Kidney (tissue), 14 donors: ENCODE measurements around the gene CKAP2L. TPM values are rescaled to one million over a fixed set of nuclear protein-coding genes. Genes with fewer than 3 reads are reported as not detected.

Experiments
- DNase-seq, 5 donors: peaks; one replicate each; pipeline ENCODE4 v3.0.0-alpha.2; 2013 to 2020
- FAIRE-seq: peaks from 2 replicates; lab custom pipeline; 2012; peaks lifted over from hg19 to GRCh38; lab: Jason Lieb, UNC
- H3K27ac ChIP-seq, 2 donors: one replicate each; pipeline ENCODE4 v1.7.0; 2013; ENCODE audit warnings: low read depth in 2 of 2, low read length in 2 of 2, inconsistent platforms in 1 of 2
- H3K27me3 ChIP-seq: one replicate; pipeline ENCODE4 v1.7.1; 2013; ENCODE audit warnings: low read length, inconsistent platforms; ENCODE audit not compliant: control insufficient read depth, insufficient read depth
- H3K36me3 ChIP-seq, 3 donors: one replicate each; pipeline versions ENCODE4 v1.7.0 to v1.7.1; 2013; ENCODE audit warnings: low read length in 3 of 3, control low read depth in 1 of 3, inconsistent platforms in 1 of 3; ENCODE audit not compliant: insufficient read depth in 3 of 3, control insufficient read depth in 2 of 3
- H3K4me1 ChIP-seq, 3 donors: one replicate each; pipeline versions ENCODE4 v1.7.0 to v1.7.1; 2013; ENCODE audit warnings: low read length in 3 of 3, inconsistent platforms in 1 of 3, low read depth in 1 of 3; ENCODE audit not compliant: control insufficient read depth in 2 of 3, insufficient read depth in 2 of 3
- H3K4me3 ChIP-seq, 3 donors: one replicate each; pipeline versions ENCODE4 v1.7.0 to v1.8.1; 2013; ENCODE audit warnings: low read length in 3 of 3, control low read depth in 1 of 3, inconsistent platforms in 1 of 3
- H3K9ac ChIP-seq, 3 donors: one replicate each; pipeline versions ENCODE4 v1.7.0 to v1.7.1; 2013; ENCODE audit warnings: low read length in 3 of 3, control low read depth in 1 of 3, inconsistent platforms in 1 of 3
- H3K9me3 ChIP-seq, 3 donors: one replicate each; pipeline versions ENCODE4 v1.7.0 to v1.7.1; 2013; ENCODE audit warnings: low read length in 3 of 3, control low read depth in 1 of 3, inconsistent platforms in 1 of 3; ENCODE audit not compliant: control insufficient read depth in 2 of 3, insufficient read depth in 1 of 3
- CTCF ChIP-seq: IDR thresholded peaks from 3 replicates; pipeline ENCODE4 v1.5.1; 2012; ENCODE audit warnings: mild to moderate bottlenecking, moderate library complexity, borderline replicate concordance; ENCODE audit not compliant: insufficient read depth; ENCODE audit errors: extremely low read depth
- intact Hi-C: fragments of 100-400 bp; cut with DNase I; formaldehyde crosslinking; loops from one replicate; pipeline ENCODE4 v1.11.1; 2022
- polyA plus RNA-seq: library from polyadenylated mRNA; stranded (reverse); fragments of 350-450 nt; fragmentation: Illumina TruSeq; extraction: RNeasy Lipid Tissue Mini Kit (QIAGEN cat#74804); gene quantifications from one replicate; pipeline ENCODE4 v1.2.3, GENCODE V29; 2014; ENCODE audit warnings: low read depth, low replicate concordance; ENCODE audit not compliant: insufficient read depth
- total RNA-seq: library from RNA; stranded (reverse); fragmentation: NEBNext Ultra II Directional; extraction: Animal tissue kit (Norgen Biotek cat#: 25700); gene quantifications from one replicate; pipeline ENCODE4 v1.2.1, GENCODE V29; 2021
- donor health status: control.
- donor health status: control.
- donor health status: control.
- donor health status: control.
- donor health status: control.
- donor health status: DM: yes; HTN: yes; CAD: no.
- donor health status: Normal renal cell carcinoma (clear cell type).

CKAP2L gene
- total and polyA plus RNA-seq, 2 donors from 2014 or later, result 0.88 TPM; not detected in 1

GRCh38 chr2:112774536-112775285 is 10.3 kb upstream of the CKAP2L start:
- no peaks in the 10 kb centered on the region for H3K4me1 ChIP-seq
- no peak overlapping the region for H3K4me3 ChIP-seq
- no peak overlapping the region for H3K9ac ChIP-seq
- no peak for TF ChIP-seq CTCF
- FAIRE-seq, result no peak
- no peaks in the 10 kb centered on the region for H3K27me3 ChIP-seq
- no peak overlapping the region for H3K27ac ChIP-seq
- intact Hi-C loops, result no loop called here
- no peaks in the 10 kb centered on the region for H3K36me3 ChIP-seq
- H3K9me3 ChIP-seq, result no peaks in the 10 kb centered on the region
- no peak for DNase-seq

- H3K9ac ChIP-seq, result no peak overlapping the region
- FAIRE-seq (no peak), DNase-seq (no peak)
- TF ChIP-seq CTCF, result no peak
- no peak overlapping the region for H3K4me3 ChIP-seq
- no peaks in the 10 kb centered on the region for H3K9me3 ChIP-seq
- no peaks in the 10 kb centered on the region for H3K4me1 ChIP-seq
- no peak overlapping the region for H3K27ac ChIP-seq
- H3K27me3 ChIP-seq, result no peaks in the 10 kb centered on the region
- intact Hi-C loops, result no loop called here
- H3K36me3 ChIP-seq, result no peaks in the 10 kb centered on the region
Observed at GRCh38 chr2:112773556-112773955, 9.1 kb upstream of the CKAP2L start.

- Histone ChIP-seq H3K27me3 (no peaks in the 10 kb centered on the region), H3K27ac (no peak overlapping the region), H3K9me3 (no peaks in the 10 kb centered on the region), H3K4me1 (no peaks in the 10 kb centered on the region), H3K36me3 (no peaks in the 10 kb centered on the region), H3K9ac (no peak overlapping the region), H3K4me3 (no peak overlapping the region)
- DNase-seq (no peak), FAIRE-seq (no peak)
- TF ChIP-seq CTCF, result no peak
- intact Hi-C loops, result no loop called here
Observed at GRCh38 chr2:112772911-112773475, 8.6 kb upstream of the CKAP2L start.
